ENCODE data around the gene PTGES2.
A peak's percentile ranks its signal among the peaks of the same experiment; 100 is the strongest.

The PTGES2 gene

GRCh38 chr9:128089299-128089698, 38.2 kb downstream of the PTGES2 start:
- no peak for DNase-seq (ENCODE audit: extremely low read depth, low read depth)
- TF ChIP-seq, protein P1, sequence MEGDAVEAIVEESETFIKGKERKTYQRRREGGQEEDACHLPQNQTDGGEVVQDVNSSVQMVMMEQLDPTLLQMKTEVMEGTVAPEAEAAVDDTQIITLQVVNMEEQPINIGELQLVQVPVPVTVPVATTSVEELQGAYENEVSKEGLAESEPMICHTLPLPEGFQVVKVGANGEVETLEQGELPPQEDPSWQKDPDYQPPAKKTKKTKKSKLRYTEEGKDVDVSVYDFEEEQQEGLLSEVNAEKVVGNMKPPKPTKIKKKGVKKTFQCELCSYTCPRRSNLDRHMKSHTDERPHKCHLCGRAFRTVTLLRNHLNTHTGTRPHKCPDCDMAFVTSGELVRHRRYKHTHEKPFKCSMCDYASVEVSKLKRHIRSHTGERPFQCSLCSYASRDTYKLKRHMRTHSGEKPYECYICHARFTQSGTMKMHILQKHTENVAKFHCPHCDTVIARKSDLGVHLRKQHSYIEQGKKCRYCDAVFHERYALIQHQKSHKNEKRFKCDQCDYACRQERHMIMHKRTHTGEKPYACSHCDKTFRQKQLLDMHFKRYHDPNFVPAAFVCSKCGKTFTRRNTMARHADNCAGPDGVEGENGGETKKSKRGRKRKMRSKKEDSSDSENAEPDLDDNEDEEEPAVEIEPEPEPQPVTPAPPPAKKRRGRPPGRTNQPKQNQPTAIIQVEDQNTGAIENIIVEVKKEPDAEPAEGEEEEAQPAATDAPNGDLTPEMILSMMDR (IDR thresholded peaks at IDR 0.05; ENCODE audit: low read depth, low read length, missing control alignments) = no peak
- no peak overlapping the region for H3K4me3 ChIP-seq (replicated peaks; ENCODE audit: low read depth, low read length)

GRCh38 chr9:128088253-128088945, 39.1 kb downstream of the PTGES2 start:
- no peak overlapping the region for H3K4me3 ChIP-seq (replicated peaks; ENCODE audit: low read depth, low read length)

DNA sequence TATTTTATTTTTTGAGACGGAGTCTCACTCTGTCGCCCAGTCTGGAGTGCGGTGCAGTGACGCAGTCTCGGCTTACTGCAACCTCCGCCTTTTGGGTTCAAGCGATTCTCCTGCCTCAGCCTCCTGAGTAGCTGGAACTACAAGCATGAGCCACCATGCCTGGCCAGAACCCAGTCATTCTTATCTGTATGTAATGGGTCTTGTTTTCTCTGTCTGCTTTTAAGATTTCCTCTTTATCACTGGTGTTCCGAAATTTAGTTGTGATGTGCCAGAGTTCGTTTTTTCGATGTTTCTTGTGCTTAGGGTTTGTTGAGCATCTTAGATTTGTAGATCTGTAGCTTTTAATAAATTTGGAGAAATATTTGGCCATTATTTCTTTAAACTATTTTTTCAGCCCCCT, 40.3 kb downstream of the PTGES2 start:
- TF ChIP-seq, protein P1 (IDR thresholded peaks at IDR 0.05; ENCODE audit: low read depth, low read length, missing control alignments) = no peak

More at GRCh38 chr9:128088253-128088945, 39.1 kb downstream of the PTGES2 start:
- DNase-seq (ENCODE audit: extremely low read depth, low read depth) = no peak
- TF ChIP-seq, protein P1 (IDR thresholded peaks at IDR 0.05; ENCODE audit: low read depth, low read length, missing control alignments) = no peak

DNA sequence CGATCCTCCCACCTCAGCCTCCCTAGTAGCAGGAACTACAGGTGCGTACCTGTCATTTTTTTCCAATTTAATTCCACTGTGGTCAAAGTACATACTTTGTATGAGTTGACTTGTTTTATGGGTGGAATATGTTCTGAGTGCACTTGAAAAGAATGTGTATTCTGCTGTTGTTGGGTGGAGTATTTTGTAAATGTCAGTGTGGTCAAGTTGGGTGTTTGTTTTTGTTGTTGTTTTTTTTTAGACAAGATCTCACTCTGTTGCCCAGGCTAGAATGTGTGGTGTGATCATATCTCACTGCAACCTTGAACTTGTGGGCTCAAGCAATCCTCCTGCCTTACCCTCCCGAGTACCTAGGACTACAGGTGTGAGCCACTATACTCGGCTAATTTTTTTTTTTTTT, 41.6 kb downstream of the PTGES2 start:
- TF ChIP-seq, protein P1 (IDR thresholded peaks at IDR 0.05; ENCODE audit: low read depth, low read length, missing control alignments) = no peak
- no peak overlapping the region for H3K4me3 ChIP-seq (replicated peaks; ENCODE audit: low read depth, low read length)
- no peak for DNase-seq (ENCODE audit: extremely low read depth, low read depth)

More for the DNA sequence above, 40.3 kb downstream of the PTGES2 start:
- H3K4me3 ChIP-seq (replicated peaks; ENCODE audit: low read depth, low read length) = no peak overlapping the region
- DNase-seq (ENCODE audit: extremely low read depth, low read depth) = no peak

- H3K4me3 ChIP-seq (replicated peaks; ENCODE audit: low read depth, low read length) = no peak overlapping the region
- TF ChIP-seq, protein P1 (IDR thresholded peaks at IDR 0.05; ENCODE audit: low read depth, low read length, missing control alignments) = no peak
- no peak for DNase-seq (ENCODE audit: extremely low read depth, low read depth)
These were observed 42.8 kb downstream of the PTGES2 start for GRCh38 chr9:128084746-128085145.

DNA sequence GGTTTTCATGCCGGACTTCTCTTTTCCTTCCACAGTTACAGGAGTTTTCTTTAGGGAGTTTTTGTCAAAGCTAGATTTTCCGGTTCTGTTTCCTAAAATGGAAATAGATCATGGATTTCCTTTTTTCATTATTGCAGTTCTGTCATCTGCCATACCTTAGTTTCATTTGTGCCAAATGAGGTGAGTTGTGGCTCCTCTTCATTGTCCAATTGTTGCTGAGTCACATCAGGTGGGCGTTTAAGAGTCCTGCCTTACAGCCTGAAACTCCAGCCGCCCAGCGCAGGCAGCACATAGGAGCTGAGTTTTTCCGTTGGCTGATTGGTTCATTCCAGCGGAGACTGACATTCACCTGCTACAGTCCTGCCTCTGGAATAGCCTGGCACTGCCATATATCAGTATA, 45.4 kb downstream of the PTGES2 start:
- no peak for DNase-seq (ENCODE audit: extremely low read depth, low read depth)
- TF ChIP-seq, protein P1 (IDR thresholded peaks at IDR 0.05; ENCODE audit: low read depth, low read length, missing control alignments) = no peak
- H3K4me3 ChIP-seq (replicated peaks; ENCODE audit: low read depth, low read length) = no peak overlapping the region

DNA sequence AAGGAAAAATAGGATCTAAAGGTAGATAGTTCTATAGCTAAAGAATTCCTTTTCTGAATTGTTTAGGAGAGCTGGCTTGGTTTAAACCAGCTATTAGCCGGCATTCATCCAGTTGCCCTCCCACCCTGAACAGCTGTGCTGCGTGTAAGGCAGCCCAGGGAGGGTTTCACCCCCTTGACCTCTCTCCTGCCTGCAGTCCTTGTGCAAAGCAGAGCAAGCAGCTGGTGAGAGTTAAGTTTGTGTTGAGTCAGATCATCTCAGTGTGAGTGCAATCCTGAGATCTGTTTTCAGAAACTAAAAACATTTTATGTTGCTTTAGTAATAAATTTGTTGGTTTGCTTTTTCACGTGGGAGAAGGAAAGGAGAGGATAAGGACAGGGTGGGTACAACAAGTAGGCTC, 46.5 kb downstream of the PTGES2 start:
- TF ChIP-seq, protein P1 (IDR thresholded peaks at IDR 0.05; ENCODE audit: low read depth, low read length, missing control alignments) = no peak
- peak; percentile 89 for DNase-seq (ENCODE audit: extremely low read depth, low read depth)
- no peak overlapping the region for H3K4me3 ChIP-seq (replicated peaks; ENCODE audit: low read depth, low read length)
